Measurements from ENCODE around the gene HS3ST1.

HS3ST1 gene

DNA sequence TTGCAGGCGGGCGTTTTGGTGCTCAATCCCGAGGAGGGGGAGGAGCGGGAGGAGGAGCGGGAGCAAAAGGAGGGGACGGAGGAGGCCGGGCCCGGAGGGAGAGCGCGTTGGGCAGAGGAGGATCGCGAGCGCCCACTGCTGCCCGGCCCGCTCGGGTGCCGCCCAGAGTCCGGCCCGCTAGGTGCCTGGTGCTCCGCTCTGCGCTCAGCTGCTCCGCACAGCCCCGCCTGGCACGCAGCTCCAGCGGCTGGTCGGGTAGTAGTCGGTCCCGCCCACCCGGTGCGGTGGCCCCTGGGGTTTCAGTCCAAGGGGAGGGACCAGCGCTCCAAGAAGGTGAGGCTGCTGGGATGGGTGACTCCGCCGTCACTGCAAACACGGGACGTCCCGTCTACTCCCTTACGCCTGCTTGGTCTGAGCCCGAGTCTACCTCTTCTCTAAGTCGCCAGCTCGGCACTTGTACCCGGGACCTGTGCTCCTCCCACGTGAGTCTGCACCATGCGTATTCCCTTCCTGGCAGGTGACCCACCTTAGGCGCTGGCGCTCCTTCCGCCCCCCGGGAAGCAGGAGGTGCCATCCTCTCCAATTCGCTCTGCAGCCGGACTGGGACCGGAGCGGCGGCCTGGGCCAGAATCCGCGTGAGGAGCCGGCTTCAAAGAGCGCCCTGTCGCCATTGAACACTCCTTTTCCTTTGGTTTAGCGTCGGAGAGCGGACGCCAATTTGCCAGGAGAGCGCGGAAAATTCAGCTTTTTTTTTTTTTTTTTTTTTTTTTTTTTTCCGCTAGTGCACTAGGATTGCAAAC, 405 bp upstream of the HS3ST1 start:
- DNase-seq (ENCODE audit: low read depth, low spot score): peak; percentile 64
- peak overlapping the region; percentile 43 for H3K4me3 ChIP-seq (ENCODE audit: low read depth, low read length)
- in situ Hi-C loops (cut with HindIII; ENCODE audit: low sequenced_read_pairs): no loop called here
- TF ChIP-seq CTCF (IDR thresholded peaks at IDR 0.05; ENCODE audit: low read depth, low read length): peak; percentile 72

GRCh38 chr4:11427121-11427996, 1.3 kb downstream of the HS3ST1 start:
- in situ Hi-C loops (cut with HindIII; ENCODE audit: low sequenced_read_pairs): no loop called here
- TF ChIP-seq CTCF (IDR thresholded peaks at IDR 0.05; ENCODE audit: low read depth, low read length): no peak
- DNase-seq (ENCODE audit: low read depth, low spot score): peak; percentile 8
- H3K4me3 ChIP-seq (ENCODE audit: low read depth, low read length): peak overlapping the region; percentile 43

DNA sequence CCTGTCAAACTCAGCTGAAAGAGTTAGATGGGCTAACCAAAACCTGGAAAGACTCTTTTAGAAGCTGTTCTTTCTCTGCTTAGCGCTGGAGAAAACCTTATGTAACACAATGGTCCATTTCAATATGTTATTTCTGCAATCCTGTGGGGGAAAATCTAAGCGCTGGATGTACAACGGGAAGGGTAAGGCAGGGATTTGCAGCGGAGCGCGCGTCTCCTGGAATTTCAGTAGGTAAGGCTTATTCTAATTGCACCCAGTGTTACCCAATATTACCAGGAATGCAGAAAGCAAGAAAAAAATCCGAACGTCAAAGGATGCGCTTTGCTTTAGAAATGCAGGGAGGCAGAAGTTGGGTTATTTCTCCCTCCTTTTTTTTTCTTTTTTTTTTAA, 2.0 kb downstream of the HS3ST1 start:
- DNase-seq (ENCODE audit: low read depth, low spot score): peak; percentile 5
- TF ChIP-seq CTCF (IDR thresholded peaks at IDR 0.05; ENCODE audit: low read depth, low read length): no peak
- H3K4me3 ChIP-seq (ENCODE audit: low read depth, low read length): no peak overlapping the region

GRCh38 chr4:11426003-11426402, 2.7 kb downstream of the HS3ST1 start:
- no peak for TF ChIP-seq CTCF (IDR thresholded peaks at IDR 0.05; ENCODE audit: low read depth, low read length)
- no peak for DNase-seq (ENCODE audit: low read depth, low spot score)
- in situ Hi-C loops (cut with HindIII; ENCODE audit: low sequenced_read_pairs): no loop called here
- H3K4me3 ChIP-seq (ENCODE audit: low read depth, low read length): no peak overlapping the region

More for the DNA sequence above, 2.0 kb downstream of the HS3ST1 start:
- in situ Hi-C loops (cut with HindIII; ENCODE audit: low sequenced_read_pairs): no loop called here

DNA sequence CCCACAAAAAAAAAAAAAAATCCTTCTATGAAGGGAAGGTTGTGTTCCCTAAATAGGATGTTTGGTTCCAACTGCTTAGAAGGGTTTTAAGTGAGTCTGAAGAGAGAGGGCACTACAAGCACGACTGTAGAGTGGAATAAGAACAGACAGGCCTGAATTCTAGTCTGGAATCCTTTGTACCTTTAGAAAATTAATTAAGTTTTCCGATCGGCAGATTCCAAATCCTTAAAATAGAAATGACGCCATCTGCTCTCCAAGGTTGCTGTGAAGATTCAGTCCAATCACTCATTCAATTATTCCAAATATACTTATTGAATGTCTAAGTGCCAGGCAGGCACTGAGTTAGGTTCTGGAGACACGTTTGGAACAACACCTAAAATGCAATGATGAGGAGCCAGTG, 3.8 kb downstream of the HS3ST1 start:
- TF ChIP-seq CTCF (IDR thresholded peaks at IDR 0.05; ENCODE audit: low read depth, low read length): no peak
- in situ Hi-C loops (cut with HindIII; ENCODE audit: low sequenced_read_pairs): no loop called here
- DNase-seq (ENCODE audit: low read depth, low spot score): no peak
- no peak overlapping the region for H3K4me3 ChIP-seq (ENCODE audit: low read depth, low read length)

- TF ChIP-seq CTCF (IDR thresholded peaks at IDR 0.05; ENCODE audit: low read depth, low read length): peak; percentile 53
- no peak overlapping the region for H3K4me3 ChIP-seq (ENCODE audit: low read depth, low read length)
- in situ Hi-C loops (cut with HindIII; ENCODE audit: low sequenced_read_pairs): no loop called here
- DNase-seq (ENCODE audit: low read depth, low spot score): peak; percentile 46
Measured at GRCh38 chr4:11424000-11424399, 4.7 kb downstream of the HS3ST1 start.

Data from astrocyte of the spinal cord (primary cell).